OCI-LY7 (cell line): Measurements from ENCODE around the gene PRODH. TPM values are rescaled to one million over a fixed set of nuclear protein-coding genes. Genes with fewer than 3 reads are reported as not detected.
"Not testable (repeated sequence)": the region's sequence is repeated elsewhere in the genome, so short reads cannot be mapped to it uniquely, and the experiment has no call there.

Experiments used
- BruUV-seq: library from RNA; stranded (reverse); fragments of 400-500 nt; replicated peaks from 2 replicates; lab custom pipeline; 2021; lab: Mats Ljungman, UMichigan
- CTCF ChIA-PET: fragments of 300-600 bp; sonication (Branson Sonifier 250); formaldehyde crosslinking; loops from one replicate; lab custom pipeline; 2022; ENCODE audit warnings: antibody characterized with exemption; ENCODE audit not compliant: unreplicated experiment; lab: Charles Lee
- POLR2A ChIA-PET: fragments of 300-600 bp; sonication (Branson Sonifier 250); formaldehyde crosslinking; loops from one replicate; lab custom pipeline; 2022; ENCODE audit warnings: antibody characterized with exemption; lab: Charles Lee
- DNase-seq: peaks from one replicate; pipeline ENCODE4 v3.0.0-alpha.2; 2015; ENCODE audit warnings: low spot score
- H2AFZ ChIP-seq: fragments of 200-600 bp; sonication (generic), shearing (Covaris generic); 2 replicates; pipeline ENCODE4 v1.6.1; 2014; ENCODE audit warnings: mild to moderate bottlenecking, antibody characterized with exemption, low read length, moderate library complexity
- H3K27ac ChIP-seq: fragments of 200-600 bp; sonication (generic); 2 replicates; pipeline ENCODE4 v1.5.1; 2014; ENCODE audit warnings: mixed run types, low read depth, mild to moderate bottlenecking, moderate library complexity, low read length, inconsistent platforms; ENCODE audit not compliant: poor library complexity, severe bottlenecking
- H3K36me3 ChIP-seq: fragments of 200-600 bp; sonication (generic); 2 replicates; pipeline ENCODE4 v1.6.1; 2014; ENCODE audit warnings: mild to moderate bottlenecking, antibody characterized with exemption, low read length, moderate library complexity, mixed read lengths; ENCODE audit not compliant: insufficient read depth
- H3K4me1 ChIP-seq: fragments of 200-600 bp; sonication (generic); 2 replicates; pipeline ENCODE4 v1.5.1; 2014; ENCODE audit warnings: mild to moderate bottlenecking, low read length; ENCODE audit not compliant: insufficient read depth, poor library complexity, severe bottlenecking
- H3K4me2 ChIP-seq: fragments of 200-600 bp; sonication (generic); 2 replicates; pipeline ENCODE4 v1.6.1; 2014; ENCODE audit warnings: mild to moderate bottlenecking, low read length
- H3K4me3 ChIP-seq: fragments of 200-600 bp; sonication (generic); 2 replicates; pipeline ENCODE4 v1.5.1; 2014; ENCODE audit warnings: mild to moderate bottlenecking, low read depth, low read length; ENCODE audit not compliant: poor library complexity, severe bottlenecking
- H3K79me2 ChIP-seq: fragments of 200-600 bp; sonication (generic); 2 replicates; pipeline ENCODE4 v1.6.1; 2016; ENCODE audit warnings: low read depth, mild to moderate bottlenecking, low read length, moderate library complexity, mixed read lengths; ENCODE audit not compliant: insufficient read depth
- H3K9me2 ChIP-seq: fragments of 200-600 bp; sonication (generic); 2 replicates; pipeline ENCODE4 v1.6.1; 2016; ENCODE audit warnings: mild to moderate bottlenecking, low read length, mixed read lengths; ENCODE audit not compliant: insufficient read depth
- H3K9me3 ChIP-seq: fragments of 200-600 bp; sonication (generic); 2 replicates; pipeline ENCODE4 v1.6.1; 2014; ENCODE audit warnings: mild to moderate bottlenecking, mixed run types, low read length, mixed read lengths
- H4K20me1 ChIP-seq: fragments of 200-600 bp; sonication (generic); 2 replicates; pipeline ENCODE4 v1.6.1; 2014; ENCODE audit warnings: mild to moderate bottlenecking, antibody characterized with exemption, low read length, moderate library complexity, mixed read lengths; ENCODE audit not compliant: insufficient read depth
- CTCF ChIP-seq: fragments of 200-600 bp; sonication (generic); conservative IDR thresholded peaks from 2 replicates; pipeline ENCODE4 v1.5.1; 2014; ENCODE audit warnings: mild to moderate bottlenecking, antibody characterized with exemption, low read length, moderate library complexity, mixed read lengths
- EZH2phosphoT487 ChIP-seq: fragments of 200-600 bp; sonication (generic); IDR thresholded peaks from 2 replicates; pipeline ENCODE4 v1.6.1; 2018; ENCODE audit warnings: low read depth, borderline replicate concordance, mild to moderate bottlenecking, mixed run types, antibody characterized with exemption, low read length, moderate library complexity, mixed read lengths
- intact Hi-C: fragments of 100-400 bp; cut with micrococcal nuclease; formaldehyde crosslinking; loops from one replicate; pipeline ENCODE4 v1.10.0; 2022; ENCODE audit not compliant: unreplicated experiment
- total RNA-seq, 2 experiments: library from RNA; depleted of rRNA in 1 of 2; stranded (reverse); fragments of >200 nt in 1 of 2; shearing (Covaris generic) in 1 of 2; gene quantifications; 2 replicates each; pipeline ENCODE4 v1.2.3, GENCODE V29; 2014 to 2022

The PRODH gene
- total RNA-seq, 2 experiments from 2014 or later, result not detected

GRCh38 chr22:18925368-18926064 lies 10.6 kb downstream of the PRODH start:
- no TSS peak for BruUV-seq
- no peaks in the 10 kb centered on the region for H3K79me2 ChIP-seq
- no peak overlapping the region for H2AFZ ChIP-seq
- no peaks in the 10 kb centered on the region for H4K20me1 ChIP-seq
- ChIA-PET POLR2A (no interaction called here), CTCF (no interaction called here)
- H3K9me3 ChIP-seq, result no peaks in the 10 kb centered on the region
- intact Hi-C loops, result no loop called here
- no peak for DNase-seq
- H3K4me1 ChIP-seq, result no peaks in the 10 kb centered on the region
- H3K9me2 ChIP-seq, result no peaks in the 10 kb centered on the region
- H3K4me2 ChIP-seq, result no peak overlapping the region
- no peak overlapping the region for H3K4me3 ChIP-seq
- H3K27ac ChIP-seq, result no peak overlapping the region
- H3K36me3 ChIP-seq, result no peaks in the 10 kb centered on the region
- TF ChIP-seq EZH2phosphoT487 (no peak), CTCF (no peak)

DNA sequence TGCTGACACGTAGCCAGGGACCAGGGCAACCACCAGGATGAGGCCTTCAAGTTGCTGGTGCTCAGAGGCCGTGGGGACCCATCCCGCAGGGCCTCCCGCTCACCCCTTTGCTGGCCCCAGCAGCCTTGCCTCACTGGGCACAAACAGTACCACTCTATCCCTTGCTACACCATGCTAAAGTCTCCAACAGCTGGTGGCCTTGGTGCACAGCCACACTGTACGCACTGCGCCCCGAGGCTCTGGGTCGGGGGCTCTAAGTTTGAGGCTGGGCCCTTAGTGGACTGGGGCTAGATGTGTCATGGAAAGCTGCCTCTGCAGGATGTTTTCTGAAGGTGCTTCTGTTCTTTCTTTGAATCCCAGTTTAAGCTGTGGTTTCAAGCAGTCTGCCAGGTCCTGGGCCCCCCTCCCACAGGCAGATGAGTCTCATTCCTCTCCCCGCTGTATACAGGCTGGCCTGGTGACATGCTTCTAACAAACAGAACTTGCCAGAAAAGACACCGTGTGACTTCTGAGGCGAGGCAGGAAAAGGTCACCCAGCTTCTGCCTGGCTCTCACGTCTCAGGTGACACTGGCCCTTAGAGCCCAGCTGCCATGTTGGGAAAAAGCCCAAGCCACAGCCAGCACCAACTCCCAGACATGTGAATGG lies 15.7 kb downstream of the PRODH start:
- H3K36me3 ChIP-seq, H3K79me2 ChIP-seq, H3K9me2 ChIP-seq, H3K27ac ChIP-seq, H3K4me2 ChIP-seq, H2AFZ ChIP-seq, H3K4me3 ChIP-seq, H3K9me3 ChIP-seq, H3K4me1 ChIP-seq, CTCF ChIA-PET, POLR2A ChIA-PET, H4K20me1 ChIP-seq, intact Hi-C loops, BruUV-seq, DNase-seq: not testable (repeated sequence)

GRCh38 chr22:18917818-18918217 lies 18.3 kb downstream of the PRODH start:
- H3K79me2 ChIP-seq, H3K4me3 ChIP-seq, H3K4me2 ChIP-seq, H2AFZ ChIP-seq, H3K27ac ChIP-seq, BruUV-seq, H3K4me1 ChIP-seq, DNase-seq, CTCF ChIA-PET, H3K9me2 ChIP-seq, H3K36me3 ChIP-seq, H3K9me3 ChIP-seq, H4K20me1 ChIP-seq, intact Hi-C loops, POLR2A ChIA-PET: not testable (repeated sequence)

DNA sequence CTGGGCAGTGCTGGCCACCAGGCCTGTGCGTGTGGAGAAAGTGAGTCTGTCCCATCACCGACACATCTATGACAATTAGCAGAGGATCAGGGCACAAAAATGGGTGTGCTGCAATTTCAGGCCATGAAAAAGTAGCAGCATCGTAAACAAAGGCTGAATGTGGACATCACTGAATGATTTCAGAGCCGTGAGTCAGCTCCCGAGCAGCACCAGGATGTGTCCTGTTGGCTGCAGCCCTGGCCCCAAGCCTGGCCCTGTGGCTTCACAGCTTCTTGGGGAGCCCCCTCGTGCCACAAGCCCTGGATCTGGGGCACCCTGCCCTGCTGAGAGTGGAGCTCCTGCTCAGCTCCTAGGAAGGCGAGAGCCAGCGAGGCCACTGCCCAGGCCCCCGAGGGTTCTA lies 20.5 kb downstream of the PRODH start:
- H3K4me3 ChIP-seq, H3K4me1 ChIP-seq, intact Hi-C loops, CTCF ChIA-PET, H3K27ac ChIP-seq, H3K36me3 ChIP-seq, DNase-seq, H3K4me2 ChIP-seq, H3K79me2 ChIP-seq, BruUV-seq, H3K9me3 ChIP-seq, H2AFZ ChIP-seq, H4K20me1 ChIP-seq, POLR2A ChIA-PET, H3K9me2 ChIP-seq: not testable (repeated sequence)

- H3K4me1 ChIP-seq, H4K20me1 ChIP-seq, H3K27ac ChIP-seq, DNase-seq, H2AFZ ChIP-seq, H3K79me2 ChIP-seq, BruUV-seq, H3K9me3 ChIP-seq, H3K36me3 ChIP-seq, H3K4me3 ChIP-seq, intact Hi-C loops, H3K9me2 ChIP-seq, POLR2A ChIA-PET, H3K4me2 ChIP-seq, CTCF ChIA-PET: not testable (repeated sequence)
Observed at GRCh38 chr22:18914558-18914957, 21.5 kb downstream of the PRODH start.
